Measurements from ENCODE around the gene ADGRE2.

ADGRE2 gene

GRCh38 chr19:14733574-14733973, 44.8 kb downstream of the ADGRE2 start:
- DNase-seq = no peak

GRCh38 chr19:14732510-14732909, 45.9 kb downstream of the ADGRE2 start:
- DNase-seq = no peak

GRCh38 chr19:14731200-14731599, 47.2 kb downstream of the ADGRE2 start:
- DNase-seq = no peak

- no peak for DNase-seq
These were observed 49.8 kb downstream of the ADGRE2 start for GRCh38 chr19:14728595-14728994.

GRCh38 chr19:14722127-14722526, 56.2 kb downstream of the ADGRE2 start:
- no peak for DNase-seq

GRCh38 chr19:14719162-14719561, 59.2 kb downstream of the ADGRE2 start:
- no peak for DNase-seq

GRCh38 chr19:14718522-14719116, 59.7 kb downstream of the ADGRE2 start:
- no peak for DNase-seq

- no peak for DNase-seq
These were observed 62.5 kb downstream of the ADGRE2 start for GRCh38 chr19:14715841-14716240.

GRCh38 chr19:14704450-14704849, 73.9 kb downstream of the ADGRE2 start:
- no peak for DNase-seq

- no peak for DNase-seq
These were observed 74.5 kb downstream of the ADGRE2 start for GRCh38 chr19:14703833-14704232.

GRCh38 chr19:14700711-14701375, 77.5 kb downstream of the ADGRE2 start:
- DNase-seq = no peak

GRCh38 chr19:14699641-14700040, 78.7 kb downstream of the ADGRE2 start:
- DNase-seq = peak; percentile 1

- no peak for DNase-seq
These were observed 82.9 kb downstream of the ADGRE2 start for GRCh38 chr19:14695471-14695870.

- DNase-seq = no peak
These were observed 83.6 kb downstream of the ADGRE2 start for GRCh38 chr19:14694641-14695266.

GRCh38 chr19:14689598-14690503, 88.5 kb downstream of the ADGRE2 start, which contains the start of gene ZNF333:
Gene ZNF333 (plus strand): TSS chr19:14690048. CDS start chr19:14693492, 3,444 bp downstream.
- peak; percentile 87 for DNase-seq

GRCh38 chr19:14686411-14686810, 91.9 kb downstream of the ADGRE2 start:
- DNase-seq = peak; percentile 2

- no peak for DNase-seq
These were observed 94.9 kb downstream of the ADGRE2 start for GRCh38 chr19:14683439-14683838.

Measured in fibroblast of skin of back (primary cell).